Stimulated activated CD4-positive, alpha-beta T cell treated with anti-CD3 and anti-CD28 coated beads, Interleukin-4, amount 100 ng/mL, for 48 hours (primary cell): ENCODE results near the gene KLK1.

Experiments used
- DNase-seq, 2 donors: peaks; one replicate each; pipeline ENCODE4 v3.0.0-alpha.2; 2020; ENCODE audit warnings: low read depth in 2 of 2

KLK1 gene

DNA sequence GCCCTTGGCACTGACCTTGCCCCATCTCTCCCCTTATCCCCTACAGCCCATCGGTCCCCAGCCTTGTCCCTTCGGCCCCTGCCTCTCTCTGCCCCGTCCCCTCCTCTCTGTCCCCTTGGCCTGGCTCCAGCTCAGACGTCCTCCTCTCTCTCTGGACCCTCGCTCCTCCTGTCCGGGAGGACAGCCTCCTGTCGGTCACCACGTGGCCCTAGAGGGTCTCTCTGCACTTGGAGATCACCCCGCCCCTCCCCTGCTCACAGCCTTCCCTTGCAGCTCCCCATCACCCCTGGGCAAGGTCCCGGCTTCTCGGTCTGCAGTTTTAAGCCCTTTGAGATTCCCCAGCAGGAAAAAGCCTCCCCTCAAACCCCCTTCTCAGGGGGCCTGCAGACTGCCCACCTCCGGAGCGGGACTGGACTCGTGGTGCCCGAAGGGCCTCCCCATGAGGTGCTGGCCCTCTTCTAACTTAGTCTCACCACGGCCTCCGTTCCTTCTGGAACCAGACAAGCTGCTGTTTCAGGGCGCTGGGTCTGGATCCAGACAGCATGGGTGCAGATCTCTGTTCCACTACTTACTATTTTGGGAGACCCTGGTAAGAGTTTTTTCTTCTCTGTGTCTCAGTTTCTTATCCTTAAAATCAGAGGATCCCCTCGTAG, 13.1 kb upstream of the KLK1 start:
- no peak for DNase-seq

DNA sequence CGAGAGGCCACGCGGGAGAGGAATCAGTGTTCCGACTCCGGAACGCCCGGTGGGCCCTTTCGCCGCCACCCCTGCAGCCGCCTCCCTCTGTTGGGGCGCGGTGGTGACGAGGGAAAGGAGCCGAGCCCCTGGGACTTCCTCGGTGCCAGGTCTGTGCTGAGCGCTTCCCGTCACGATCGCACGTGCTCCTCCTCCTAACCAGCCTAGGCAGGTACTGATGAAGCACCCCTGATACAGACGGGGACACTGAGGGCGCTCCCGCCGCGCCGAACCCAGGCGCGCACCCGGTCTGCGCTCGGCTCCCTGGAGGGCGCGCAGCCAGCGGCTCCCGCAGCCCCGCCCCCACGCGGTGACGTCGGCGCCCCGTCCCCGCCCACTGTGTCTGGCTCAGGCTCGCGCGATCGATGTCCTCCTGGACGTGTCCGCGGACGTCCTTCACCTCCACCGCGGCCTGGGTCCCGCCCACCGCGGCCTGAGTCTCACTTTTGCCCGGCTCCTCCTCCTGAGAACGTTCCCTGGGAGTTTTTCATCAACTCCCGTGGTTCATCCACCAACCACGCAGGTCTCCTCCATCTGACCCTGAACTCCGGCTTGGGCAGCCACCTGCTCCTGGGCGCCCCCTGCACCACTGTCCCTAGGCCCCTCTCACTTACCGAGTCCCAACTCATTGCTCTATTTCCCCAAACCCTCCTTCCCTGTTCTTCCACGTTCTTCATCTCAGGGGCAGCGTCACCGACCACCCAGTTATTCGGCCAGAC, 12.4 kb upstream of the KLK1 start:
- DNase-seq = peak; percentile 67 to 73

DNA sequence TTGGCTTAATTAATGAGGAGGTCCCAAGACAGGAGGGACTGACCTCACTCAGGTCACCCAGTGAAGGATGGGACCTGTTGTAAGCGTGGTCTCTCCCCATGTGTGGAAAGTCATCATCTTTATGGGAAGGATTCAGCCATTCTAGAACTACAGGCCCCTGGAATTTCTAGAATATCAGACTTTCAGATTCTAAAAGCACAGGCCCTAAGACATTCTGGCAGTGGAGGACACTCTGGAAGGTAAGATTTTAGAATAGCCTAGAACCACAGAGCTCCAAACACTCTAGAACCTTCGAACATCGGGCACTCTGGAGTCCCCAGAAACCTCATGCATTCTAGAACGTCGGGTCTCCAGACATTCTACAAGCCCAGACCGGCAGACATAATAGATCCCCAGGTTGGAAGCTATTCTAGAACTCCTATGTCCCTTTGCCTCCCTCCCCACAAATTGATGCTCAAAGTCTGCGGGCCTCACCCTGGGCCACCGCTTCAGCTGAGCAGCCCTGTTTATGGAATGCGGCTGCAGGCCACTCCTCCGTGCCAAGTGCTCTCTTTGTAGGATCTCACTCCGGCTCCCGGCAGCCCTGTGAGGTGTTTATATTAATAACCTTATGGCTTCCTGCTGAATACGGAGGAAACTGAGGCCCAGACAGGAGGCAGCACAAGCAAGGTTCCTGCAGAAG, 11.7 kb upstream of the KLK1 start:
- DNase-seq = no peak

DNA sequence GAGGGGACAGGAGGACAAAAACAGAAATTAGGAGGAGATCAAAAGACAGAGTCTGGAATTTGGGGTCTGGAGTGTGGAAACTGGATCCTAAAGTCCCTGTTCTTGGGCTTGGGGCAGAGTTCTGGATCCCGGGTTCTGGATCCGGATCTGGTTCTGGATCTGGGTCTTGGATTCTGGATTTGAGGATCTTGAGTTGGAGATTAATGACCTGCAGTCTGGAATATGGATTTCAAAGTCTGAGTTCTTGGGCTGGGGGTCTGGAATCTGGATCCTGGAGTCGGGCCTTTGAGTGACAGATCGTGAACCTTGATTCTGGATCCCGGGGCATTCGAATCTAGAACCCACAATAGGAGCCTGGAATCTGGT, 10.2 kb upstream of the KLK1 start:
- DNase-seq = no peak

DNA sequence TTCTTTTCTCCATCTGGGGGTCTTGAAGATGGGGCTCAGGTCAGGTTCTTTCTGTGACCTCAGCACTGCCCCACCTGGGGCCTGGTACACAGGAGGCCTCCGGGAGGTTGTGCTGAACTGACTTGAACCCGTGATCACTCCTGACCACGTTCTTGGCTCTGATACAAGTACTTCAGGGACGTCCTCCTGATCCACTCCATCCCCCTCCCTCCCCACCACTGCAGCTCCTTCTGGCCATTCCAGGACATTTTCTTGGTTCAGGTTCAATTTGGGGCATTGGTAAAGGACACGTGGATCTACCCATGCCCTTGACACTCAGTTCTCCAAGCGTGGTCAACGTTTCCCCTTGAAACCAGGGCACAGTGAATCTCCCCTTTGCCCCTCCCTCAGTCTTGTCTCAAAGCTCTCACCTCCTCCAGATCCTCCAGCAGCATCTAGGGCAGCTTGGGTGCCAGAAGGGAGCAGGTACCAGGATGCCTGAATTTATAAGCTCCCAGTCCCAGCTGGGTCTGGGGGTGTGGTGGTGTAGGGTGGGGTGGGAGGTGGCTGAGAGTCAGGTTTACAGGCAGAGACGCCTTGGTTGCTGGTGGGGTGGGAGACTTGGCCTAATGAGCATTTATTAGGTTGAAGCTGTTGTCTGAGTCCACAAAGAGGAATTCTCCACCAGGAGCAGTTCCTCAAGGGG, 9.7 kb upstream of the KLK1 start, which contains the start of gene KLK15:
Gene KLK15, minus strand, starts transcription at position 458 of the 685 bp plus-strand sequence. CDS start 2,082 bp downstream, outside the sequence.
- DNase-seq = no peak

DNA sequence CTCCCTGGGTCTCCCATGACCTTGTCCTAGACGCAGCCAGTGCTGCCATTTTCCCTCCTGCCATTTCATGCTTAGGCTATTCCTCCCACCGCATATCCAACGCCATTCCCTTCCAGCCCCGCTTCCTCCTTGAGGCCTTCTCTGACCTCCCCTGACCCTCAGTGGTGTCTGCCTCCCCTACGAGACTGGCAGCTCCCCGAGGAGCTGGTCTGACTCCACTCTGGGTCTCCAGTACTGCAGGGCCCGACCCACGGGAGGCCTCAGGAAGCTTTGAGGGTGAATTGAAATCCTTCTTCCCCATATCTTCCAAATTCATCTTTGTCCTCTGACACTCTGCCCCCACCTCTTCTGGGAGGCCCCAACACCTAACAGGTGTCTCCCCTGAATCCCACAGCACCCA, 9.1 kb upstream of the KLK1 start:
- no peak for DNase-seq

DNA sequence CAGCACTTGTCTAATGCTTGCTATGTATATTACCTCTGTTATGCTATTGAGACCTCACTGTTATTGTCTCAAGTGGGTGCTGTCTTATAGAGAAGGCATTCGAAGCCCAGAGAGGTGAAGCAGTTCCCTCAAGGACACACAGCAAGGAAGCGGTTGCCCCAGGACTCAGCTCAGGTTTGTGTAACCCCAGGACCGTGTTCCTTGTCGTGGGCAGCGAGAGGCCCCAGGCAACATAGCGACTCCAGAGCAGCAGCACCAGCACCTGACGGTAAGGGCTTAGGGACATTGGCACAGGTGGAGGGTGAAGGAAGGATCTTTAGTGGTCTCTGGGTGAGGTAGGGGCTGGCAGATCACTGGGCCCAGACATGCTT, 7.4 kb upstream of the KLK1 start:
- DNase-seq = no peak

DNA sequence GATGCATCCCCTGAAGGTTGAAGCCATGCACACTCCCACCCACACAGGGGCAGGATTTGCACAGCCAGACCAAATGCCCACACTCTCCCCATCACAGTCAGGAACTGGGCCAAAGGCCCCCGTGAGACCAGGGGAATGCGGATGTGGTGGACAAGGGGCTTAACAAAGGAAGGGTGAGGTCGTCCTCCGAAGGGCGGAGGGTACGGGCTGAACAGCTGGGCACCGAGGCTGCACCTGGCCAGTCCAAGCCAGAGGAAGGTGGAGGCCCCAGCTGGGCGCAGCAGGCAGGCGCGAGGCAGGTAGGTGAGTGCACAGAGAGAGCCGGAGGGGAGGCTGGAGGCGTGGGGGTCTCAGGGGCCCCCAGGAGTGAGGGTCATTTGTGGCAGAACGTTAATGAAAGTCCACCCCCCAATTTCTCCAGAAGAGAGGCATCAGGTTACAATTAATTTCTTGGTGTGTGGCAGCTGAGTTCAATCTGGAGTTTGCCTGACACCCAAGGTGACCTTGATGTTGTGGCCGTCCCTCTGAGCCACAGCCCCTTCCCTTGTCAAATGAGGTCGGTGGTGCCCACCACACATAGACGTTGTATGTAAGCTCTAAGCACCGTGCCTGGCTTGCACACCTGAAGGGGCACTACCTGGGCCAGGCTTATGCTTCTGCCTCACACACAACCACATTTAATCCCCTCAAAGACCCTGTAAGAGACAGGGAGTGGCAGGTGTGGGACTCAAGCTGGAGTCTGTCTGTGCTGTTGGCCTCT, 6.9 kb upstream of the KLK1 start:
- no peak for DNase-seq

DNA sequence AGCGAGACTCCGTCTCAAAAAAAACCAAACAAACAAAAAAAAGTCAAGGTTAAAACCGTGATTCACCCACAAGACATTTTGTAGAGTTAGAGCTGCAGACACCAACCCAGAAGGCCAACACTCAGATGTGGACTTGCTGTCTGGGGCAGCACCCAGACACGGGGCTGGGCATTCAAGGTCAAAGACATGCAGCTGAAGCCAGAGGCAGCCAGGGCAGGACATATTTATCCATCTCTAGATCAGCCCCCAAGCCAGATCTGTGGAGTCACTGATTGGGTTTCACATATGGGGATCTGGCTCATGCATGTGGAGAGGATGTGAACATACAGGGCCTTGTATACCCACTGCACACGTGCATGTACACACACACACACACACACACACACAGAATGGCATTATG, 6.2 kb upstream of the KLK1 start:
- DNase-seq = no peak

DNA sequence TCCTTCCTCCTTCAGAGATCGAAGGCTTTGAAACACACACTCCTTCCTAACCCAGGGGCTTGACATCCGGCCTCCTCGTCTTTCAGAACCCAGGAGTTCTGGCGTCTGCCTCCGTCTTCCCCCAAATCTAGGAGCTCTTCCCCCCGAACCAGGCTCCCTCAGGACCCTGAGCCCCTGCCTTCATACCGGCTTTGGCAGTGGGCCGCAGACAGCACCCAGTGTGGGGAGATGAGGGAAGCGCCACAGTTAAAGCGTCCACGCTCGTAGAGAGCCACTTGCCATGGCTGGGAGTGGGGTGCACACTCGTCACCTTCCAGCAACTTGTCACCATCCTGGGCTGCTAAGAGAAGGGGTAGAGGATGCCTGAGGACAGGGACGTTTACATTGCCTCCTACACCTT, 3.9 kb upstream of the KLK1 start:
- DNase-seq = no peak

DNA sequence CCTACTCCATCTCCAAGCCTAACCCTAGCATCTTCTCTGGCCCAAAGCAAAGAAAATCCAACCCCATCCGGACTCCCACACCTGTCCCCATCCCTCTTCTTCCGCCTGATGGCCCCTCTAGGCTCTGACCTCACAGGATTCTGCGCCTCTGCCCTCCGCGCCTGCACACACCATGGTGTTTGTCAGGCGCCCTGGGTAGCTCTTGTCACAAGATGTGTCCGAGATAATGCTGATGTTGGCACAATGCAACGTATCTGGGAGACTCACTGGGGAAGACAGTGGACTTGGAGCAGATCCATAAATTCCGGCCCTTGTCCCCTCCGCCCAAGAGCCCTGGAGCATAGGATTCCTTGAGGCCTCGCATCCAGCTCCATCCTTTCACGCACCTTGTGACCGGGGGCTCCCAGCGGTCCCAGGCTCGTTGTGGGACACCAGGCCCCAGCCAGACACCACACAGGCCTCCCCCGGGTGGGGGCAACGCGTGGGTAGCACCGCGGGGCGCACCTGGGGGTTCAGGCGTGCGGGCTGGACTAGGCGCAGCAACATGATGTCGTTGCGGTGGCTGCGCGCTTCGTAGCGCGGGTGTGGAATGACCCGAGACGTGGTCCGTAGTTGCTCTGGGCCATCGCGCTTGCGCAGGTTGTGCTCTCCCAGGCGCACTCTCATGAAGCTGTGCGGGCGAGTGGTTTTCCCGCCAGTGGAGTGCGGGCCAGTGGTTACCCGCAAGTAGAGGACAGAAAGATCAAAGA, 3.1 kb upstream of the KLK1 start:
- DNase-seq = no peak

DNA sequence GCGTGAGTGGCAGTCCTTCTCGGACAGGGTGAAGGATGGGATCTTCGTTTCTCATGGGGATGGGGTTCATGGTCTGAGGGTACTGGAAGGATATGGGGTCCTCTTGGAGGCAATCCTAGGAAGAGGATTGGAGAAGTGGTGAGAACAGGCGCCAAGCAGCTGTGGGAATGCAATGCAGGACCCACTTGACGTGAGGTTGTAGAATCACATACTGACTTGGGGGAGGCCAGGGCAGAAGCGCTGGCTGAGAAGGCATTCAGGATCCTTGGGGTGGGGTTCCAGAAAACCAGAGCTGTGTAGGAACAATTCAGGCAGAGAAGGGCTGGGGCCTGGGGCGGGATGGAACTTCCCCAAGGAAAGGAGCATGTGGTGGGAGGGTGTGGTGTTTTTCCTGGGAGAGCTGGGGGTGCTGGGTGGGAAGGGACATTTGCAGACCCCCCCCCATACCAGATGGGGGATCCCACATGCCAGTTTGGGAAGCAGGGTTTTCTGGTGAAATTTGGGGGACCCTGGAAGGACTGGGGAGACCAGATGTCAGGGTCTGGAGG, 852 bp downstream of the KLK1 start:
- no peak for DNase-seq

DNA sequence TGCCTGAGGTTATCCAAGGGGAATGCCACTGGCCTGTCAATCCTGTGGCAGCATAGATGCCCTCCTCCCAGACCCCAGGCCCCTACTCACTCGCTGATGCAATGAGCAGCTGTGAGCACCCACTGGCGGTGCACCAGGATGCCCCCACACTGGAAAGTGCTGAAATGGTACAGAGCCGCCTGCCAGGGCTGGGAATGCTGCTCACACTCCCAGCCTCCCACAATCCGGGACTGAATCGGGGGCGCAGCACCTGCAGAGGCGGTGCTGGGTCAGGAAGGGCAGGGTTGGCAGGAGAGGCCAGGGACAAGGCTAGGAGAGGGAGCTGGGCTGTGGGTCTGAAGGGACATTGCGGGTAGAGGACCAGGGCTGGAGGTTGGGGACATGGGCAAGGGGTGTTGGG, 2.0 kb downstream of the KLK1 start:
- DNase-seq = no peak

DNA sequence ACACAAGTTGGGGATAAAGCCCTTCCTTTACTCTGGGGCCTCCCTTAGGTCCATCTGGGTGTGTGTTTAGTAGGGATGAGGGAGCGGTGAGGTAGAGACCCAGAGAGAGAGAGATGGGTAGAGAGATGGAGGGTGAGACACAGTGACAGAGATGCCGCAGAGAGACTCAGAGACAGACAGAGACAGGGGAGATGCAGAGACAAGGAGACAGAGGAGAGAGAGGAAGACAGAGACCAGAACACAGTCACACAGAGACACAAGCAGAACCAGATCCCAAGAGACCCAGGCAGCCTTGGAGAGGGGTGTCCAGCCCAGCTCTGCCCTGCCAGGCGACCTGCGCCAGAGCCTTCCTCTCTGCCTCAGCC, 2.4 kb downstream of the KLK1 start:
- DNase-seq = no peak

DNA sequence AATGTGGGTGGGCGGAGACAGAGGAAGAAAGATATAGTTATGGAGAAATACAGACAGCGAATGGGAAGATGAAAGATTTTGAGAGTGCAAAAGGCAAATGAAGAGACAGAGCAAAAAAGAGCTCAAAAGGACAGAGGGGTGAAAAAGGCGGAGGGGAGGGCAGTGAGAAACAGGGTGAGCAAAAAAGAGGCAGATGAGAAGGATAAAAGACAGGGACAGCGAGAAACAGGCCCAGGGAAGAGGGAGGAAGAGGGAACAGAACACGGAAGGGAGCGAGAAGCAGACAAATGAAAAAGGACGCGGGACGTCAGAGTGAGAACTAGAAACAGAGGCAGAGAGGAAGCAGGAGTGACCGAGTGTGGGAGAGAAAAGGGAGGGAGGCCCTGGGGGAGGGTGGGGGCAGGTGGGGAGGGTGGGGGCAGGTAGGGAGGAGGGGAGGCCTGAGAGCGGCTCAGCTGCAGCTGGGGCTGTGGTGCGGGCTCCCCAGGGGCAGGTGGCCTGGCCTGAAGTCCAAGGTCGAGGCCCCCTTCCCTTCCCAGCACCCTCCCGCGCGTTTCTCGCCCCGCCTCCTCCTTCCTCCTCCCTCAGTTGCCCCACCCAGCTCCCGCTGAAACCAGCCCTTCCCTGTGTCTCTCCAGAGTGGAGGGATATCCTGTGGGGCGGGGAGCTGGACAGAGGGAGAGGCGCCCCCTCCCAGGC, 2.9 kb downstream of the KLK1 start:
- DNase-seq = no peak

DNA sequence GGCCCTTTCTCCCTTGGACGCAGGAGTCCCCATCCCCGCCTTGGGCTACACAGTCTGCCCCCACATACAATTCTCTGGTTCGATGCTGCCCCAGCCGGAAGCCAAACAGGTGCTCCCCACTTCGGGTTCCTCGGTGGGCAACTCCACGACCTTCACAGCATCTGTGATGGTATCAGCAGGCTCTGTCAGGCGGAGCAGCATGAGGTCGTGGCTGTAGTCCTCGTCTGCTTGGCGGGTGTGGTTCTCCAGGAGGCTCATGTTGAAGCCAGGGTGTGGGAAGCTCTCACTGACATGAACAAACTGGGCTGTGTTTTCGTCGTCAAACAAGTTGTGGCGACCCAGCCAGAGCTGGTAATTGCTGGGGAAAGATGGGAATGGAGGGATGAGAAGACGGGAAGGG, 3.5 kb downstream of the KLK1 start:
- no peak for DNase-seq

DNA sequence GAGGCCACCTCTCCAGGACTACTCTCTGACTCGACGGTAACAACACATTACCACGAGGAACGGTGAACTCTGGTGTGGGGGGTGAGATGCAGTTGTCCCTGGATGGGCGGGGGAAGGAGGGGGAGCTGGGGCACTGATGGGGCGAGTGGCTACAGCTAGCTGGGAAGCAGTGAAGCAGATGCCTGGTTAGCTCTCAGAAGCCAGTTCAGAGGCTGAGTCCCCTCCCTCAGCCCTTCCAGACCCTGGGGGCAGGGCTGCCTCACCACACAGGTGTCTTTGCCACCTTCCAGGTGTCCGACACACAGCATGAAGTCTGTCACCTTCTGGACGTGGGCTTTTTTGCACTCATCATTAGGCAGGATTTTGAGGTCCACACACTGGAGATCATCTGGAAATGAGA, 4.0 kb downstream of the KLK1 start:
- DNase-seq = no peak

DNA sequence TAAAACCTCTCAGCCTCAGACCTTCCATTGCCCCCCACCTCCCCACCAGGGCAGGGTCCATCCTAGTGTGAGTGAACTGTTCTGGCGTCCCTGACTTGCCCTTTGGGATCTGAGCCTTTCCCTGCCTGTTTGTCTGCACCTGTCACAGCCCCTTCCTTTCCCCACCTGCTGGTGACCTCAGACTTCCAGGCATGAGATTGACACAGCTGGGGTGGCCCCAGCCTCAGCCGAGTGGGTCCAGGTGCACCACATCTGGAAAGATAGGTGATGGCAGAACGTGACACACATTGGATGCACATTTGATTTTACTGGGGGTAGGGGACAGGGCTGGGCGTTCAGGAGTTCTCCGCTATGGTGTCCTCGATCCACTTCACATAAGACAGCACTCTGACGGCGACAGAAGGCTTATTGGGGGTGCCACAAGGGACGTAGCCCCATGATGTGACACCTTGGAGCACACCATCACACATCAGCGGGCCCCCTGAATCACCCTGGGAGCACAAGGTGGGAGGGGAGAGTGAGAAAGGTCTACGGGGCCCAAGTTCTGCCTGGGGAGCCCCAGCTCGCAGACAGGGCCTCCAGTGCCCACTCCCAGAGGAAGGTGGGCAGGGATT, 4.6 kb downstream of the KLK1 start:
- no peak for DNase-seq

DNA sequence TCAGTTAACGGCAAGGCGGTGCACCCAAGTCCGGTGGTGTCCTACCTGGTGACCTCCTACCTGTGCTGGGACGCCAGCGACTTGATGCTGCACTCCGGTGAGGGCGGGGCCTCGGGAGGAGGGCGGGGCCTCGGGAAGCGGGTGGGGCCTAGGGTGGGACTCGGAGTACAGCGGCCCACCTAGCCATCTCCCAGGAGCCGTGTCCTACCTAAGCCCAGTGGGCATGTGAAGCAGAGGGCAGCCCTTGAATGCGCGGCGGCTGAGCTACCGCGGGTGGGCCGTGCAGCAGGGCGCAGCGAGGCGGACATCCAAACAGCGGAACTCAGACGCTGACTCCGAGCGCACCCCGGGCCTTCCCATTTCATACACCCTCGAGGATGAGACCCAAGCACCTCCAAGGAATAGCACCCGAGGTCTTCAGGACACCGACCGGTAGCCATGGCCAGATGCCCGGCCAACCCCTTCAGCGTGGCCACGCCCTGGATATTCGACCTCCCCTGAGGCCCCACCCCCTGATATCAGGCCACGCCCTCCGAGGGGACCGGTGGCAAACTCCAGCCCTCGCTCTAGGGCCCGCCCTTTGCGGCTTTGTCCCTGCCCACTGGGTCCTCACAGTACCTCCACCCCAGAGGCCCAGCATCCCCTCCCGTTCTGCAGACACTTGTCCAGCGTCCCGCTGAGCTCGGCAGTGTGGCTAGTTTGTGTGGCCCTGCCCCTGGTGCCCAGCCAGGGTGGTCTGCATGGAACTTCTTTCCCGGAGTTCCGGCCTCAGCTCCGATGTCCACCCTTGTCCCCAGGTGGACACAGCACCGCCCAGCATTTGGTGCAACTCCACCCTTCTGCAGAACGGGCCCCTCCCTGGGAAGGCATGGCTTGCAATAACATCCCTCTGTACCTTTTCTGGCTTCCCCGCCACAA, 5.4 kb downstream of the KLK1 start:
- DNase-seq = peak; percentile 59 to 67
